IMR-90 (cell line): ENCODE data around the gene SYCP2. TPM values are rescaled to one million over a fixed set of nuclear protein-coding genes. Genes with fewer than 3 reads are reported as not detected.

ENCODE experiments used
- ATAC-seq: fragments of 200-7000 bp; cut with Tn5 transposase; 2 replicates; pipeline ENCODE4 v1.9.1; 2020; ENCODE audit warnings: low read depth, mild to moderate bottlenecking, moderate library complexity
- BruUV-seq: library from RNA; stranded (reverse); fragments of 400-500 nt; replicated peaks from 2 replicates; lab custom pipeline; 2021; lab: Mats Ljungman, UMichigan
- CTCF ChIA-PET: fragments of 300-600 bp; formaldehyde crosslinking; extraction: SDS; loops from one replicate; lab custom pipeline; 2021; ENCODE audit warnings: antibody characterized with exemption; lab: Yijun Ruan, JAX
- POLR2A ChIA-PET: fragments of 300-600 bp; sonication (Branson Sonifier 250); formaldehyde crosslinking; loops from one replicate; lab custom pipeline; 2022; ENCODE audit warnings: antibody characterized with exemption; ENCODE audit not compliant: unreplicated experiment; lab: Charles Lee
- DNase-seq: peaks from one replicate; pipeline ENCODE4 v3.0.0; 2013
- H2AFZ ChIP-seq: replicated peaks from 2 replicates; pipeline ENCODE3; 2013; ENCODE audit warnings: low read length, mild to moderate bottlenecking; ENCODE audit not compliant: poor library complexity
- H2AK5ac ChIP-seq: 2 replicates; pipeline ENCODE4 v1.6.1; 2013; ENCODE audit warnings: low read depth, low read length, inconsistent platforms
- H2AK9ac ChIP-seq: replicated peaks from 2 replicates; pipeline ENCODE3; 2013; ENCODE audit warnings: mild to moderate bottlenecking, low read depth, low read length, moderate library complexity; ENCODE audit not compliant: poor library complexity
- H2BK120ac ChIP-seq: 2 replicates; pipeline ENCODE4 v1.6.1; 2013; ENCODE audit warnings: low read depth, low read length, inconsistent platforms
- H2BK15ac ChIP-seq: 3 replicates; pipeline ENCODE4 v1.6.1; 2013; ENCODE audit warnings: low read depth, low read length, inconsistent platforms
- H2BK20ac ChIP-seq: 2 replicates; pipeline ENCODE4 v1.6.1; 2013; ENCODE audit warnings: low read depth, mild to moderate bottlenecking, inconsistent platforms, low read length, moderate library complexity
- H2BK5ac ChIP-seq: 2 replicates; pipeline ENCODE4 v1.6.1; 2013; ENCODE audit warnings: mild to moderate bottlenecking, low read depth, low read length, inconsistent platforms; ENCODE audit not compliant: poor library complexity, severe bottlenecking
- H3K14ac ChIP-seq: replicated peaks from 2 replicates; pipeline ENCODE4 v1.6.1; 2013; ENCODE audit warnings: low read depth, low read length, inconsistent platforms
- H3K18ac ChIP-seq: 2 replicates; pipeline ENCODE4 v1.6.1; 2013; ENCODE audit warnings: low read depth, low read length, control low read depth
- H3K23ac ChIP-seq: 2 replicates; pipeline ENCODE4 v1.6.1; 2013; ENCODE audit warnings: low read depth, low read length, inconsistent platforms
- H3K27ac ChIP-seq: 2 replicates; pipeline ENCODE4 v1.5.1; 2013; ENCODE audit warnings: mild to moderate bottlenecking, control low read depth, low read length; ENCODE audit not compliant: insufficient read depth
- H3K27me3 ChIP-seq: 2 replicates; pipeline ENCODE4 v1.6.1; 2013; ENCODE audit warnings: low read length; ENCODE audit not compliant: control insufficient read depth, insufficient read depth
- H3K36me3 ChIP-seq: 2 replicates; pipeline ENCODE4 v1.6.1; 2013; ENCODE audit warnings: low read length, mixed read lengths; ENCODE audit not compliant: control insufficient read depth, insufficient read depth
- H3K4ac ChIP-seq: 2 replicates; pipeline ENCODE4 v1.6.1; 2013; ENCODE audit warnings: low read depth, low read length, inconsistent platforms
- H3K4me1 ChIP-seq: 2 replicates; pipeline ENCODE4 v1.6.1; 2013; ENCODE audit warnings: low read length, mixed read lengths; ENCODE audit not compliant: control insufficient read depth, insufficient read depth
- H3K4me2 ChIP-seq: 2 replicates; pipeline ENCODE4 v1.6.1; 2013; ENCODE audit warnings: low read depth, mild to moderate bottlenecking, control low read depth, low read length, moderate library complexity
- H3K4me3 ChIP-seq: 2 replicates; pipeline ENCODE4 v1.5.1; 2013; ENCODE audit warnings: low read depth, mild to moderate bottlenecking, control low read depth, low read length, moderate library complexity; ENCODE audit not compliant: insufficient read depth
- H3K56ac ChIP-seq: 2 replicates; pipeline ENCODE4 v1.6.1; 2013; ENCODE audit warnings: low read length, inconsistent platforms; ENCODE audit not compliant: insufficient read depth; ENCODE audit errors: extremely low read depth
- H3K79me1 ChIP-seq, 2 experiments: 2 replicates each; pipeline ENCODE4 v1.6.1; 2013; ENCODE audit warnings: low read length in 2 of 2, inconsistent platforms in 1 of 2, low read depth in 1 of 2
- H3K9ac ChIP-seq: 2 replicates; pipeline ENCODE4 v1.6.1; 2013; ENCODE audit warnings: low read depth, low read length, control low read depth
- H3K9me1 ChIP-seq: 2 replicates; pipeline ENCODE4 v1.6.1; 2013; ENCODE audit warnings: low read length, inconsistent platforms; ENCODE audit not compliant: insufficient read depth
- H3K9me3 ChIP-seq: 2 replicates; pipeline ENCODE4 v1.6.1; 2013; ENCODE audit warnings: low read length; ENCODE audit not compliant: control insufficient read depth, insufficient read depth
- H4K20me1 ChIP-seq: 2 replicates; pipeline ENCODE4 v1.6.1; 2013; ENCODE audit warnings: low read length, inconsistent platforms; ENCODE audit not compliant: insufficient read depth
- H4K5ac ChIP-seq: 2 replicates; pipeline ENCODE4 v1.6.1; 2013; ENCODE audit warnings: mild to moderate bottlenecking, low read depth, low read length, control low read depth
- H4K8ac ChIP-seq, 2 experiments: 2 replicates each; pipeline ENCODE4 v1.6.1; 2013; ENCODE audit warnings: low read depth in 2 of 2, low read length in 2 of 2, control low read depth in 1 of 2, inconsistent platforms in 1 of 2
- H4K91ac ChIP-seq: 2 replicates; pipeline ENCODE4 v1.6.1; 2013; ENCODE audit warnings: low read depth, low read length, inconsistent platforms; ENCODE audit not compliant: insufficient read depth
- MXI1 ChIP-seq: IDR thresholded peaks from 2 replicates; pipeline ENCODE4 v1.6.1; 2012; ENCODE audit warnings: low read depth, mild to moderate bottlenecking, low read length, moderate library complexity, borderline replicate concordance
- WGBS, 2 experiments: methylation state at CpG; one replicate each; pipeline versions ENCODE4 v1.1.5 to v1.1.7; 2013; ENCODE audit warnings: missing lambda C conversion rate in 2 of 2; ENCODE audit not compliant: insufficient read length in 1 of 2; ENCODE audit errors: extremely low coverage in 2 of 2; 5-methylcytosine and 5-hydroxymethylcytosine counted together
- dilution Hi-C: fragments of 300-500 bp; cut with HindIII; formaldehyde crosslinking; loops from one replicate; pipeline ENCODE4 v1.14.3; 2018; ENCODE audit warnings: low sequenced_read_pairs; ENCODE audit not compliant: unreplicated experiment
- in situ Hi-C: fragments of 300-500 bp; cut with MboI; formaldehyde crosslinking; loops from 3 replicates; pipeline ENCODE4 v1.14.3; 2019; ENCODE audit warnings: low sequenced_read_pairs, inconsistent platforms, mixed read lengths
- intact Hi-C: fragments of 100-400 bp; cut with micrococcal nuclease; formaldehyde crosslinking; loops from 2 replicates; pipeline ENCODE4 v1.10.0; 2022
- polyA plus RNA-seq, 3 experiments: library from polyadenylated mRNA; depleted of rRNA; stranded (reverse); fragments of >200 nt; gene quantifications; 2 replicates each; pipeline ENCODE4 v1.2.3, GENCODE V29; 2012; ENCODE audit warnings: low replicate concordance in 1 of 3
- total RNA-seq: library from RNA; depleted of rRNA; stranded (reverse); fragments of >200 nt; gene quantifications from 2 replicates; pipeline ENCODE4 v1.2.3, GENCODE V29; 2012

Gene SYCP2
- total and polyA plus RNA-seq, 2 of the 4 experiments (the other 2 are of a cell fraction) = 0.18 to 0.31 TPM

- Histone ChIP-seq H2BK20ac (no peak overlapping the region), H2BK5ac (no peak overlapping the region), H3K4me1 (peaks cover 6% of the 10 kb centered on the region; the same call in 1 of the 2 replicates), H3K9ac (no peak overlapping the region), H4K8ac (no peak overlapping the region), H2BK15ac (no peak overlapping the region), H3K4me2 (no peak overlapping the region), H3K36me3 (no peaks in the 10 kb centered on the region), H3K4ac (no peak overlapping the region), H3K9me3 (no peaks in the 10 kb centered on the region), H3K27me3 (no peaks in the 10 kb centered on the region; the same call in 1 of the 2 replicates), H3K23ac (no peak overlapping the region), H4K20me1 (no peaks in the 10 kb centered on the region), H2AK9ac (no peak overlapping the region), H2BK120ac (no peak overlapping the region), H3K9me1 (no peaks in the 10 kb centered on the region), H3K14ac (no peak overlapping the region), H2AFZ (no peak overlapping the region), H4K5ac (no peak overlapping the region), H3K79me1 (no peaks in the 10 kb centered on the region), H3K4me3 (no peak overlapping the region), H3K18ac (no peak overlapping the region), H4K91ac (no peak overlapping the region), H3K56ac (no peak overlapping the region), H3K27ac (no peak overlapping the region), H2AK5ac (no peak overlapping the region)
- ChIA-PET CTCF (interaction anchor here (1.1 to 2.8 kb wide), 3 partner anchors 17 to 38 kb away, joined by 3 to 7 read pairs (median 4); partner anchors contain the start of gene SYCP2), POLR2A (no interaction called here)
- BruUV-seq = no TSS peak
- no peak for TF ChIP-seq MXI1
- dilution Hi-C loops (no loop called here), intact Hi-C loops (no loop called here), in situ Hi-C loops (no loop called here)
- ATAC-seq = no peak
- no peak for DNase-seq
- 75% methylated on average over 3 of the region's 12 CpGs; no CpG with 5 or more reads in 1 of the 2 experiments for WGBS, 2 experiments
Measured at GRCh38 chr20:59972037-59972801, 38.8 kb upstream of the SYCP2 start.
